Stimulated activated naive B cell treated with anti-CD40 and anti-IgM and Interleukin-4, amounts not matched to agents 10 μg/mL and 1 μg/mL and 100 μg/mL, for 72 hours (primary cell): Measurements from ENCODE around the gene COA8.

ENCODE experiments used
- ATAC-seq, 2 donors: fragments of 150-1000 bp; cut with Tn5 transposase; replicated peaks; 2 replicates each; pipeline ENCODE4 v1.10.0; 2021; ENCODE audit warnings: moderate library complexity in 1 of 2
- DNase-seq: peaks from one replicate; pipeline ENCODE4 v3.0.0; 2021
- H3K27ac Mint-ChIP-seq: one replicate; pipeline ENCODE4 v1.8.0; 2022; ENCODE audit warnings: mild to moderate bottlenecking, mixed read lengths
- H3K27me3 Mint-ChIP-seq, 2 donors: one replicate each; pipeline ENCODE4 v1.8.0; 2022; ENCODE audit warnings: mixed read lengths in 2 of 2
- H3K36me3 Mint-ChIP-seq, 2 donors: one replicate each; pipeline ENCODE4 v1.8.0; 2022; ENCODE audit warnings: mixed read lengths in 2 of 2, mild to moderate bottlenecking in 1 of 2
- H3K4me1 Mint-ChIP-seq, 2 donors: one replicate each; pipeline ENCODE4 v1.8.0; 2022; ENCODE audit warnings: mixed read lengths in 2 of 2, mild to moderate bottlenecking in 1 of 2
- H3K4me3 Mint-ChIP-seq, 2 donors: one replicate each; pipeline ENCODE4 v1.8.0; 2022; ENCODE audit warnings: mild to moderate bottlenecking in 2 of 2, mixed read lengths in 2 of 2, moderate library complexity in 1 of 2
- H3K9me3 Mint-ChIP-seq, 2 donors: one replicate each; pipeline ENCODE4 v1.8.0; 2022; ENCODE audit warnings: mixed read lengths in 2 of 2, mild to moderate bottlenecking in 1 of 2

COA8 gene

GRCh38 chr14:103562429-103563225, at the start of gene COA8, which contains the start of gene BAG5:
Gene COA8, plus strand, starts transcription at chr14:103562960. Its CDS starts 42 bp downstream, at chr14:103563002.
Gene BAG5, minus strand, starts transcription at chr14:103562657. Its CDS starts 1,493 bp downstream, at chr14:103561164.
- ATAC-seq = peak; percentile 83 to 89
- peak within 1 kb of the TSS; percentile 88 to 92 for H3K4me3 Mint-ChIP-seq
- peaks cover 18 to 45% of the 10 kb centered on the region in 2 donors for H3K4me1 Mint-ChIP-seq
- no peaks in the 10 kb centered on the region for H3K9me3 Mint-ChIP-seq
- H3K27ac Mint-ChIP-seq = peak within 1 kb of the TSS; percentile 93
- peaks cover 20 to 24% of the 10 kb centered on the region in 2 donors for H3K36me3 Mint-ChIP-seq
- DNase-seq = peak; percentile 90
- H3K27me3 Mint-ChIP-seq = no peaks in the 10 kb centered on the region

GRCh38 chr14:103514596-103515421, 48.0 kb upstream of the COA8 start:
- H3K9me3 Mint-ChIP-seq = no peaks in the 10 kb centered on the region
- peaks cover 9 to 18% of the 10 kb centered on the region in 2 donors for H3K4me1 Mint-ChIP-seq
- peaks cover 7 to 25% of the 10 kb centered on the region in 2 donors for H3K36me3 Mint-ChIP-seq
- ATAC-seq (no peak), DNase-seq (no peak)
- H3K27ac Mint-ChIP-seq = peak overlapping the region; percentile 37
- no peak overlapping the region for H3K4me3 Mint-ChIP-seq
- peaks cover 0 to 6% of the 10 kb centered on the region in 2 donors for H3K27me3 Mint-ChIP-seq

- peaks cover 9 to 25% of the 10 kb centered on the region in 2 donors for H3K4me1 Mint-ChIP-seq
- no peaks in the 10 kb centered on the region for H3K9me3 Mint-ChIP-seq
- no peak overlapping the region for H3K4me3 Mint-ChIP-seq
- no peak for ATAC-seq
- peaks cover 8 to 10% of the 10 kb centered on the region in 2 donors for H3K36me3 Mint-ChIP-seq
- DNase-seq = no peak
- H3K27me3 Mint-ChIP-seq = peaks cover 0 to 12% of the 10 kb centered on the region in 2 donors
- no peak overlapping the region for H3K27ac Mint-ChIP-seq
Observed at GRCh38 chr14:103516426-103517173, 46.2 kb upstream of the COA8 start.

GRCh38 chr14:103517174-103517566, 45.6 kb upstream of the COA8 start:
- DNase-seq (no peak), ATAC-seq (no peak)
- H3K27ac Mint-ChIP-seq = no peak overlapping the region
- H3K4me3 Mint-ChIP-seq = no peak overlapping the region
- H3K4me1 Mint-ChIP-seq = peaks cover 9 to 25% of the 10 kb centered on the region in 2 donors
- no peaks in the 10 kb centered on the region for H3K9me3 Mint-ChIP-seq
- H3K27me3 Mint-ChIP-seq = peaks cover 0 to 12% of the 10 kb centered on the region in 2 donors
- H3K36me3 Mint-ChIP-seq = peaks cover 8 to 9% of the 10 kb centered on the region in 2 donors

GRCh38 chr14:103517721-103518421, 44.9 kb upstream of the COA8 start:
- H3K4me1 Mint-ChIP-seq = peaks cover 9 to 27% of the 10 kb centered on the region in 2 donors
- peaks cover 4 to 5% of the 10 kb centered on the region in 2 donors for H3K36me3 Mint-ChIP-seq
- no peak overlapping the region for H3K4me3 Mint-ChIP-seq
- ATAC-seq (no peak), DNase-seq (no peak)
- no peaks in the 10 kb centered on the region for H3K9me3 Mint-ChIP-seq
- peaks cover 0 to 12% of the 10 kb centered on the region in 2 donors for H3K27me3 Mint-ChIP-seq
- H3K27ac Mint-ChIP-seq = no peak overlapping the region

- ATAC-seq (peak; percentile 42 to 46), DNase-seq (no peak)
- Mint-ChIP-seq H3K27me3 (peaks cover 0 to 12% of the 10 kb centered on the region in 2 donors), H3K36me3 (peaks cover 4 to 5% of the 10 kb centered on the region in 2 donors), H3K9me3 (no peaks in the 10 kb centered on the region), H3K27ac (peak overlapping the region; percentile 1), H3K4me1 (peaks cover 9 to 31% of the 10 kb centered on the region in 2 donors), H3K4me3 (no peak overlapping the region)
Observed at GRCh38 chr14:103518422-103519042, 44.2 kb upstream of the COA8 start.

- Mint-ChIP-seq H3K27ac (peak overlapping the region; percentile 76), H3K9me3 (no peaks in the 10 kb centered on the region), H3K27me3 (peaks cover 0 to 12% of the 10 kb centered on the region in 2 donors), H3K36me3 (peaks cover 4 to 5% of the 10 kb centered on the region in 2 donors), H3K4me3 (peak overlapping the region; percentile 11 to 38), H3K4me1 (peaks cover 9 to 31% of the 10 kb centered on the region in 2 donors)
- ATAC-seq = no peak
- no peak for DNase-seq
Observed at GRCh38 chr14:103519043-103519836, 43.5 kb upstream of the COA8 start.

- H3K4me1 Mint-ChIP-seq = peaks cover 11 to 31% of the 10 kb centered on the region in 2 donors
- peak overlapping the region; percentile 76 for H3K27ac Mint-ChIP-seq
- no peaks in the 10 kb centered on the region for H3K9me3 Mint-ChIP-seq
- peaks cover 0 to 12% of the 10 kb centered on the region in 2 donors for H3K27me3 Mint-ChIP-seq
- DNase-seq (no peak), ATAC-seq (no peak)
- H3K4me3 Mint-ChIP-seq = peak overlapping the region; percentile 11 to 38
- peaks cover under 1 to 2% of the 10 kb centered on the region in 2 donors for H3K36me3 Mint-ChIP-seq
Observed at GRCh38 chr14:103519837-103520212, 42.9 kb upstream of the COA8 start.

- Mint-ChIP-seq H3K4me1 (peaks cover 14 to 31% of the 10 kb centered on the region in 2 donors), H3K27me3 (peaks cover 0 to 12% of the 10 kb centered on the region in 2 donors), H3K36me3 (peaks cover 0 to 1% of the 10 kb centered on the region in 2 donors), H3K27ac (no peak overlapping the region), H3K4me3 (peak overlapping the region in 1 of 2 donors; percentile 64), H3K9me3 (no peaks in the 10 kb centered on the region)
- ATAC-seq (peak in 1 of 2 donors; percentile 14), DNase-seq (no peak)
Observed at GRCh38 chr14:103520269-103520656, 42.5 kb upstream of the COA8 start.

GRCh38 chr14:103520657-103521437, 41.9 kb upstream of the COA8 start:
- peak overlapping the region; percentile 37 for H3K27ac Mint-ChIP-seq
- peak overlapping the region; percentile 41 to 64 for H3K4me3 Mint-ChIP-seq
- H3K27me3 Mint-ChIP-seq = peaks cover 0 to 12% of the 10 kb centered on the region in 2 donors
- ATAC-seq (peak; percentile 56 to 64), DNase-seq (peak; percentile 55)
- no peaks in the 10 kb centered on the region for H3K9me3 Mint-ChIP-seq
- H3K36me3 Mint-ChIP-seq = peaks cover 0 to 3% of the 10 kb centered on the region in 2 donors
- H3K4me1 Mint-ChIP-seq = peaks cover 18 to 34% of the 10 kb centered on the region in 2 donors

GRCh38 chr14:103521438-103521950, 41.3 kb upstream of the COA8 start:
- DNase-seq (no peak), ATAC-seq (peak in 1 of 2 donors; percentile 13)
- Mint-ChIP-seq H3K9me3 (no peaks in the 10 kb centered on the region), H3K36me3 (peaks cover under 1 to 5% of the 10 kb centered on the region in 2 donors), H3K27ac (no peak overlapping the region), H3K4me1 (peaks cover 21 to 41% of the 10 kb centered on the region in 2 donors), H3K4me3 (peak overlapping the region in 1 of 2 donors; percentile 30), H3K27me3 (peaks cover 0 to 12% of the 10 kb centered on the region in 2 donors)
